ENCODE measurements around the gene GPX2. TPM values are rescaled to one million over a fixed set of nuclear protein-coding genes. Genes with fewer than 3 reads are reported as not detected.

GPX2 gene
- total RNA-seq, 1 donor from 2014 or later: not detected

DNA sequence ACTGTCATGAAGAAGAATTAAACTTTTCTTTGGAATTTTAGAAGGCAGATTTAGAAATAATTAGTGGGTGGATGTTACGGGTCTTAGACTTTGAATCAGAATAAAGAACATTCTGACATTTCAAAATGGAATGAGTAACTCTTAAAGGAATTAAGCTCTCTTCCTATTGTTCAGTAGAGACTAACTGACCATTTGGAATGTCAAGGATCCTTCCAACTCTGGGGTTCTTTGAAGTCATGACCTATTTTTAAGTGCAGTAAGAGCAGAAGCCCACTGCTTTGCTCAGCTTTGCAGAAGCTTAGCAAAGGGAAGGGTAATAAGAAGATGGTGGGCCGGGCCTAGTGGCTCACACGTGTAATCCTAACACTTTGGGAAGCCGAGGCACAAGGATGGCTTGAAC, 24.3 kb downstream of the GPX2 start:
- Mint-ChIP-seq H3K9me3 (ENCODE audit: unreplicated experiment) (no peaks in the 10 kb centered on the region), H3K4me3 (ENCODE audit: unreplicated experiment) (no peak overlapping the region), H3K36me3 (ENCODE audit: low read depth, unreplicated experiment) (peaks cover 2% of the 10 kb centered on the region), H3K27me3 (ENCODE audit: low read depth, unreplicated experiment) (no peaks in the 10 kb centered on the region), H3K27ac (ENCODE audit: unreplicated experiment) (peak overlapping the region; percentile 84), H3K4me1 (ENCODE audit: low read depth, unreplicated experiment) (peaks cover 24% of the 10 kb centered on the region)
- H3K27ac ChIP-seq (ENCODE audit: low read depth, low read length): no peak overlapping the region
- peaks cover 12% of the 10 kb centered on the region for H3K4me1 ChIP-seq (ENCODE audit: insufficient read depth, low read length)
- no peak overlapping the region for H3K9ac ChIP-seq (ENCODE audit: low read length)
- no peak overlapping the region for H2AFZ ChIP-seq (ENCODE audit: low read depth, low read length)
- H4K20me1 ChIP-seq (ENCODE audit: insufficient read depth, low read length): peaks cover 22% of the 10 kb centered on the region
- H3K4me2 ChIP-seq (ENCODE audit: low read length): no peak overlapping the region
- no peak for TF ChIP-seq EZH2 (IDR thresholded peaks at IDR 0.05; ENCODE audit: insufficient read depth, low read length)
- TF ChIP-seq, protein P1, sequence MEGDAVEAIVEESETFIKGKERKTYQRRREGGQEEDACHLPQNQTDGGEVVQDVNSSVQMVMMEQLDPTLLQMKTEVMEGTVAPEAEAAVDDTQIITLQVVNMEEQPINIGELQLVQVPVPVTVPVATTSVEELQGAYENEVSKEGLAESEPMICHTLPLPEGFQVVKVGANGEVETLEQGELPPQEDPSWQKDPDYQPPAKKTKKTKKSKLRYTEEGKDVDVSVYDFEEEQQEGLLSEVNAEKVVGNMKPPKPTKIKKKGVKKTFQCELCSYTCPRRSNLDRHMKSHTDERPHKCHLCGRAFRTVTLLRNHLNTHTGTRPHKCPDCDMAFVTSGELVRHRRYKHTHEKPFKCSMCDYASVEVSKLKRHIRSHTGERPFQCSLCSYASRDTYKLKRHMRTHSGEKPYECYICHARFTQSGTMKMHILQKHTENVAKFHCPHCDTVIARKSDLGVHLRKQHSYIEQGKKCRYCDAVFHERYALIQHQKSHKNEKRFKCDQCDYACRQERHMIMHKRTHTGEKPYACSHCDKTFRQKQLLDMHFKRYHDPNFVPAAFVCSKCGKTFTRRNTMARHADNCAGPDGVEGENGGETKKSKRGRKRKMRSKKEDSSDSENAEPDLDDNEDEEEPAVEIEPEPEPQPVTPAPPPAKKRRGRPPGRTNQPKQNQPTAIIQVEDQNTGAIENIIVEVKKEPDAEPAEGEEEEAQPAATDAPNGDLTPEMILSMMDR (IDR thresholded peaks at IDR 0.05; ENCODE audit: insufficient read depth, low read depth, low read length): no peak
- H3K36me3 ChIP-seq (ENCODE audit: insufficient read depth, low read length): no peaks in the 10 kb centered on the region
- no peaks in the 10 kb centered on the region for H3K27me3 ChIP-seq (ENCODE audit: insufficient read depth, low read length)
- H3K9me3 ChIP-seq (ENCODE audit: insufficient read depth, low read depth, low read length): no peaks in the 10 kb centered on the region
- no peak for FAIRE-seq
- H3K4me3 ChIP-seq (ENCODE audit: insufficient read depth, low read depth, low read length): no peak overlapping the region
- peaks cover 64% of the 10 kb centered on the region for H3K79me2 ChIP-seq (ENCODE audit: insufficient read depth, low read length)
- DNase-seq (ENCODE audit: low read depth): peak; percentile 35

DNA sequence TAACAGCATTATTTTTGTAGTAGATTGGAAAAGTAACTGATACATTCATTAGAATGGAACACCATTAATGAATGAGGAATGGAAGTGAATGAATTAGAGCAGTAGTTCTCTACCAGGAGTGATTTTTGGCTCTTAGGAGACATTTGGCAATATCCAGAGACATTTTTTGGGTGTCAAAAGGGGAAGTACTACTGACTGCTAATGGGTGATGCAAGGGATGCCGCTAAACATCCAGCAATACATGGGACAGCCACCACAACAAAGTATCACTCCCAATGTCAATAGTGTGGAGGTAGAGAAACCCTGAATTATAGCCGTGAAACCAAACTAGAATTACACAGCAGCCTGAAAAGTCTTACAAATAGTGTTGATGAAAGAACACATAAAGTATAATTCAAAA, 26.7 kb downstream of the GPX2 start:
- no peaks in the 10 kb centered on the region for H3K9me3 Mint-ChIP-seq (ENCODE audit: unreplicated experiment)
- peaks cover 18% of the 10 kb centered on the region for H4K20me1 ChIP-seq (ENCODE audit: insufficient read depth, low read length)

DNA sequence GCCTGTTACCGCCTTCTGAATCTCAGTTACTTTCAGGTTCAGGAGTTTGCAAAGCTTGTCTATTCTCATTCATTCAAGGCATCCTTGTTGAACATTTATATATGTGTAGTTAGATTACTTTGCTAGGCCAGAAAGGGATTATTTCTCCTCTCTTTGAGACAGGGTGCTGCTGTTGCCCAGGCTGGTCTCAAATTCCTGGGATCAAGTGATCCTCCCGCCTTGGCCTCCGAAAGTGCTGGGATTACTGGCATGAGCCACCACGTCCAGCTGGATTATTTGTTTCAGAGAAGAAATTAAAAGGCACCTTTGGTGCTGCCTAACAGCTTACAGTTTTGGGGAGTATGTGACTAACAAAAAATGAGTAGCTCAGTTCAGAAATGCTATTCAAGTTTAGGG, 27.5 kb downstream of the GPX2 start:
- FAIRE-seq: no peak
- Mint-ChIP-seq H3K27me3 (ENCODE audit: low read depth, unreplicated experiment) (no peaks in the 10 kb centered on the region), H3K36me3 (ENCODE audit: low read depth, unreplicated experiment) (peaks cover 2% of the 10 kb centered on the region), H3K4me3 (ENCODE audit: unreplicated experiment) (peak overlapping the region; percentile 83), H3K9me3 (ENCODE audit: unreplicated experiment) (no peaks in the 10 kb centered on the region), H3K4me1 (ENCODE audit: low read depth, unreplicated experiment) (peaks cover 22% of the 10 kb centered on the region), H3K27ac (ENCODE audit: unreplicated experiment) (peak overlapping the region; percentile 83)
- TF ChIP-seq, protein P1 (IDR thresholded peaks at IDR 0.05; ENCODE audit: insufficient read depth, low read depth, low read length): no peak
- no peak for TF ChIP-seq EZH2 (IDR thresholded peaks at IDR 0.05; ENCODE audit: insufficient read depth, low read length)
- H3K27me3 ChIP-seq (ENCODE audit: insufficient read depth, low read length): peaks cover 4% of the 10 kb centered on the region
- peak overlapping the region; percentile 95 for H3K4me3 ChIP-seq (ENCODE audit: insufficient read depth, low read depth, low read length)
- H3K9ac ChIP-seq (ENCODE audit: low read length): peak overlapping the region; percentile 99
- H3K27ac ChIP-seq (ENCODE audit: low read depth, low read length): peak overlapping the region; percentile 98
- H2AFZ ChIP-seq (ENCODE audit: low read depth, low read length): peak overlapping the region; percentile 72
- no peaks in the 10 kb centered on the region for H3K36me3 ChIP-seq (ENCODE audit: insufficient read depth, low read length)
- peaks cover 18% of the 10 kb centered on the region for H3K4me1 ChIP-seq (ENCODE audit: insufficient read depth, low read length)
- H3K79me2 ChIP-seq (ENCODE audit: insufficient read depth, low read length): peaks cover 45% of the 10 kb centered on the region
- no peaks in the 10 kb centered on the region for H3K9me3 ChIP-seq (ENCODE audit: insufficient read depth, low read depth, low read length)
- no peak for DNase-seq (ENCODE audit: low read depth)
- peaks cover 18% of the 10 kb centered on the region for H4K20me1 ChIP-seq (ENCODE audit: insufficient read depth, low read length)
- H3K4me2 ChIP-seq (ENCODE audit: low read length): peak overlapping the region; percentile 91

More for the DNA sequence above, 26.7 kb downstream of the GPX2 start:
- no peak for FAIRE-seq
- no peak overlapping the region for H3K4me3 ChIP-seq (ENCODE audit: insufficient read depth, low read depth, low read length)
- peaks cover 26% of the 10 kb centered on the region for H3K4me1 Mint-ChIP-seq (ENCODE audit: low read depth, unreplicated experiment)
- H3K9ac ChIP-seq (ENCODE audit: low read length): no peak overlapping the region
- no peaks in the 10 kb centered on the region for H3K27me3 Mint-ChIP-seq (ENCODE audit: low read depth, unreplicated experiment)
- TF ChIP-seq, protein P1 (IDR thresholded peaks at IDR 0.05; ENCODE audit: insufficient read depth, low read depth, low read length): no peak
- TF ChIP-seq EZH2 (IDR thresholded peaks at IDR 0.05; ENCODE audit: insufficient read depth, low read length): no peak
- peaks cover 4% of the 10 kb centered on the region for H3K27me3 ChIP-seq (ENCODE audit: insufficient read depth, low read length)
- H3K4me3 Mint-ChIP-seq (ENCODE audit: unreplicated experiment): peak overlapping the region; percentile 83
- H2AFZ ChIP-seq (ENCODE audit: low read depth, low read length): no peak overlapping the region
- H3K79me2 ChIP-seq (ENCODE audit: insufficient read depth, low read length): peaks cover 50% of the 10 kb centered on the region
- no peak overlapping the region for H3K27ac ChIP-seq (ENCODE audit: low read depth, low read length)
- H3K9me3 ChIP-seq (ENCODE audit: insufficient read depth, low read depth, low read length): no peaks in the 10 kb centered on the region
- peak overlapping the region; percentile 91 for H3K4me2 ChIP-seq (ENCODE audit: low read length)
- H3K36me3 ChIP-seq (ENCODE audit: insufficient read depth, low read length): no peaks in the 10 kb centered on the region
- H3K36me3 Mint-ChIP-seq (ENCODE audit: low read depth, unreplicated experiment): peaks cover 2% of the 10 kb centered on the region
- no peak overlapping the region for H3K27ac Mint-ChIP-seq (ENCODE audit: unreplicated experiment)
- peaks cover 18% of the 10 kb centered on the region for H3K4me1 ChIP-seq (ENCODE audit: insufficient read depth, low read length)
- DNase-seq (ENCODE audit: low read depth): no peak
